Naive thymus-derived CD4-positive, alpha-beta T cell (primary cell): ENCODE data around the gene DENND1A. TPM values are rescaled to one million over a fixed set of nuclear protein-coding genes. Genes with fewer than 3 reads are reported as not detected.
A peak's percentile ranks its signal among the peaks of the same experiment; 100 is the strongest.

Source experiments
- ATAC-seq: fragments of 150-1000 bp; cut with Tn5 transposase; 2 replicates; pipeline ENCODE4 v1.10.0; 2021; ENCODE audit warnings: mild to moderate bottlenecking, moderate library complexity
- CTCF ChIA-PET: fragments of 350-600 bp; sonication (Branson Sonifier 250); formaldehyde crosslinking; loops from one replicate; lab custom pipeline; 2021; ENCODE audit warnings: antibody characterized with exemption; lab: Charles Lee
- POLR2A ChIA-PET: fragments of 350-600 bp; sonication (Branson Sonifier 250); formaldehyde crosslinking; loops from one replicate; lab custom pipeline; 2021; ENCODE audit warnings: antibody characterized with exemption, inconsistent platforms; lab: Charles Lee
- DNase-seq, 9 donors: peaks; one replicate each; pipeline versions ENCODE4 v3.0.0 to v3.0.0-alpha.2; 2020 to 2022; ENCODE audit warnings: mixed read lengths in 1 of 9
- H3K27ac ChIP-seq: one replicate; pipeline ENCODE4 v1.7.0; 2013; ENCODE audit warnings: mild to moderate bottlenecking, low read depth, low read length, moderate library complexity
- H3K27me3 ChIP-seq, 2 donors: one replicate each; pipeline ENCODE4 v1.7.0; 2013; ENCODE audit warnings: low read length in 2 of 2, mild to moderate bottlenecking in 2 of 2, moderate library complexity in 2 of 2; ENCODE audit not compliant: control insufficient read depth in 2 of 2, insufficient read depth in 2 of 2
- H3K36me3 ChIP-seq, 3 experiments: 1 replicate in 2 of 3; 2 replicates in 1 of 3; pipeline ENCODE4 v1.7.0; 2013; ENCODE audit warnings: low read length in 3 of 3, mild to moderate bottlenecking in 3 of 3, moderate library complexity in 1 of 3; ENCODE audit not compliant: insufficient read depth in 3 of 3, control insufficient read depth in 2 of 3
- H3K4me1 ChIP-seq, 2 donors: one replicate each; pipeline ENCODE4 v1.7.0; 2013; ENCODE audit warnings: low read length in 2 of 2, mild to moderate bottlenecking in 2 of 2, moderate library complexity in 1 of 2; ENCODE audit not compliant: control insufficient read depth in 2 of 2, insufficient read depth in 2 of 2
- H3K4me3 ChIP-seq: 2 replicates; pipeline ENCODE4 v1.7.0; 2013; ENCODE audit warnings: mild to moderate bottlenecking, low read length
- H3K9me3 ChIP-seq, 3 experiments: 1 replicate in 2 of 3; 2 replicates in 1 of 3; pipeline ENCODE4 v1.7.0; 2013; ENCODE audit warnings: low read length in 3 of 3; ENCODE audit not compliant: control insufficient read depth in 2 of 3
- H3K27ac Mint-ChIP-seq, 9 donors: one replicate each; pipeline ENCODE4 v1.8.0; 2020 to 2022; ENCODE audit warnings: mixed read lengths in 9 of 9, mild to moderate bottlenecking in 8 of 9, moderate library complexity in 5 of 9, inconsistent platforms in 2 of 9
- H3K27me3 Mint-ChIP-seq, 5 donors: one replicate each; pipeline ENCODE4 v1.8.0; 2021 to 2022; ENCODE audit warnings: mixed read lengths in 5 of 5, mild to moderate bottlenecking in 1 of 5
- H3K36me3 Mint-ChIP-seq, 5 donors: one replicate each; pipeline ENCODE4 v1.8.0; 2020 to 2022; ENCODE audit warnings: mixed read lengths in 5 of 5, mild to moderate bottlenecking in 3 of 5, inconsistent platforms in 1 of 5
- H3K4me1 Mint-ChIP-seq, 7 donors: one replicate each; pipeline ENCODE4 v1.8.0; 2020 to 2022; ENCODE audit warnings: mixed read lengths in 7 of 7, mild to moderate bottlenecking in 3 of 7, inconsistent platforms in 1 of 7
- H3K4me3 Mint-ChIP-seq, 10 donors: one replicate each; pipeline ENCODE4 v1.8.0; 2020 to 2022; ENCODE audit warnings: mild to moderate bottlenecking in 10 of 10, mixed read lengths in 10 of 10, moderate library complexity in 6 of 10, inconsistent platforms in 2 of 10
- H3K9me3 Mint-ChIP-seq, 11 donors: one replicate each; pipeline ENCODE4 v1.8.0; 2020 to 2022; ENCODE audit warnings: mixed read lengths in 11 of 11, mild to moderate bottlenecking in 4 of 11, inconsistent platforms in 1 of 11, moderate library complexity in 1 of 11
- intact Hi-C, 2 donors: fragments of 100-400 bp; cut with micrococcal nuclease; formaldehyde crosslinking; loops; one replicate each; pipeline ENCODE4 v1.15.1; 2023
- polyA plus RNA-seq, 2 donors: library from polyadenylated mRNA; unstranded; fragments of 300-500 nt; fragmentation: Illumina TruSeq; gene quantifications; one replicate each; pipeline ENCODE4 v1.2.3, GENCODE V29; 2021
- total RNA-seq, 6 experiments: library from RNA in 5 of 6; stranded (reverse) in 5 of 6; gene quantifications; 1 replicate in 5 of 6; 2 replicates in 1 of 6; pipeline ENCODE4 v1.2.3 and lab custom pipeline; 2021 to 2026

DENND1A gene
- total and polyA plus RNA-seq, 7 experiments from 2014 or later = 4.6 to 41.1 (median 16.5) TPM

GRCh38 chr9:123480096-123480495 is 449.8 kb downstream of the DENND1A start:
- intact Hi-C loops = no loop called here
- H3K36me3 Mint-ChIP-seq = peaks cover 0 to 5% (median 0%) of the 10 kb centered on the region in 5 donors
- ChIA-PET CTCF (no interaction called here), POLR2A (no interaction called here)
- no peaks in the 10 kb centered on the region for H3K27me3 Mint-ChIP-seq
- no peak overlapping the region for H3K4me3 Mint-ChIP-seq
- H3K4me3 ChIP-seq = no peak overlapping the region
- no peaks in the 10 kb centered on the region for H3K27me3 ChIP-seq
- DNase-seq (no peak), ATAC-seq (no peak)
- no peaks in the 10 kb centered on the region for H3K4me1 ChIP-seq
- peak overlapping the region in 1 of 9 donors; percentile 42 for H3K27ac Mint-ChIP-seq
- no peaks in the 10 kb centered on the region for H3K36me3 ChIP-seq
- no peaks in the 10 kb centered on the region for H3K9me3 ChIP-seq
- peaks cover 0 to 2% (median 0%) of the 10 kb centered on the region in 7 donors for H3K4me1 Mint-ChIP-seq
- no peak overlapping the region for H3K27ac ChIP-seq
- no peaks in the 10 kb centered on the region for H3K9me3 Mint-ChIP-seq

GRCh38 chr9:123478967-123479602 is 450.8 kb downstream of the DENND1A start:
- H3K36me3 Mint-ChIP-seq = peaks cover 0 to 5% (median 0%) of the 10 kb centered on the region in 5 donors

GRCh38 chr9:123478160-123478559 is 451.8 kb downstream of the DENND1A start:
- H3K36me3 ChIP-seq = no peaks in the 10 kb centered on the region
- peaks cover 0 to 5% (median 0%) of the 10 kb centered on the region in 5 donors for H3K36me3 Mint-ChIP-seq
- H3K9me3 ChIP-seq = no peaks in the 10 kb centered on the region
- no peak overlapping the region for H3K27ac Mint-ChIP-seq
- H3K4me3 ChIP-seq = no peak overlapping the region
- H3K27ac ChIP-seq = no peak overlapping the region
- no peaks in the 10 kb centered on the region for H3K9me3 Mint-ChIP-seq
- H3K4me1 Mint-ChIP-seq = peaks cover 0 to 2% (median 0%) of the 10 kb centered on the region in 7 donors
- ATAC-seq (no peak), DNase-seq (no peak)
- intact Hi-C loops = no loop called here
- POLR2A ChIA-PET = no interaction called here
- CTCF ChIA-PET = no interaction called here
- H3K4me1 ChIP-seq = no peaks in the 10 kb centered on the region
- no peaks in the 10 kb centered on the region for H3K27me3 Mint-ChIP-seq
- no peaks in the 10 kb centered on the region for H3K27me3 ChIP-seq
- H3K4me3 Mint-ChIP-seq = no peak overlapping the region

More at GRCh38 chr9:123478967-123479602, 450.8 kb downstream of the DENND1A start:
- Mint-ChIP-seq H3K9me3 (no peaks in the 10 kb centered on the region), H3K4me3 (no peak overlapping the region), H3K27me3 (no peaks in the 10 kb centered on the region), H3K27ac (no peak overlapping the region), H3K4me1 (peaks cover 0 to 2% (median 0%) of the 10 kb centered on the region in 7 donors)
- Histone ChIP-seq H3K9me3 (no peaks in the 10 kb centered on the region), H3K27me3 (no peaks in the 10 kb centered on the region), H3K36me3 (no peaks in the 10 kb centered on the region), H3K4me1 (no peaks in the 10 kb centered on the region), H3K27ac (no peak overlapping the region), H3K4me3 (no peak overlapping the region)
- ChIA-PET POLR2A (no interaction called here), CTCF (no interaction called here)
- intact Hi-C loops = no loop called here
- DNase-seq (no peak), ATAC-seq (no peak)

- DNase-seq (no peak), ATAC-seq (no peak)
- H3K36me3 ChIP-seq = no peaks in the 10 kb centered on the region
- Mint-ChIP-seq H3K27me3 (no peaks in the 10 kb centered on the region), H3K4me1 (peaks cover 0 to under 1% (median 0%) of the 10 kb centered on the region in 7 donors), H3K4me3 (no peak overlapping the region), H3K36me3 (peaks cover 0 to 3% (median 0%) of the 10 kb centered on the region in 5 donors), H3K9me3 (no peaks in the 10 kb centered on the region), H3K27ac (no peak overlapping the region)
- H3K27me3 ChIP-seq = no peaks in the 10 kb centered on the region
- H3K4me1 ChIP-seq = no peaks in the 10 kb centered on the region
- H3K9me3 ChIP-seq = no peaks in the 10 kb centered on the region
- H3K4me3 ChIP-seq = no peak overlapping the region
- POLR2A ChIA-PET = no interaction called here
- intact Hi-C loops = no loop called here
- CTCF ChIA-PET = no interaction called here
- H3K27ac ChIP-seq = no peak overlapping the region
Measured at GRCh38 chr9:123475407-123475806, 454.5 kb downstream of the DENND1A start.

- H3K27me3 ChIP-seq = no peaks in the 10 kb centered on the region
- DNase-seq = no peak
- no peaks in the 10 kb centered on the region for H3K27me3 Mint-ChIP-seq
- peaks cover 0 to 3% (median 0%) of the 10 kb centered on the region in 5 donors for H3K36me3 Mint-ChIP-seq
- intact Hi-C loops = no loop called here
- ChIA-PET CTCF (no interaction called here), POLR2A (no interaction called here)
- H3K9me3 Mint-ChIP-seq = no peaks in the 10 kb centered on the region
- no peaks in the 10 kb centered on the region for H3K9me3 ChIP-seq
- H3K4me3 Mint-ChIP-seq = no peak overlapping the region
- no peak overlapping the region for H3K27ac ChIP-seq
- no peak overlapping the region for H3K4me3 ChIP-seq
- H3K4me1 Mint-ChIP-seq = peaks cover 0 to 5% (median 0%) of the 10 kb centered on the region in 7 donors
- no peak for ATAC-seq
- no peaks in the 10 kb centered on the region for H3K4me1 ChIP-seq
- H3K27ac Mint-ChIP-seq = no peak overlapping the region
- no peaks in the 10 kb centered on the region for H3K36me3 ChIP-seq
Measured at GRCh38 chr9:123472862-123473614, 456.9 kb downstream of the DENND1A start.

GRCh38 chr9:123471843-123472570 is 457.9 kb downstream of the DENND1A start:
- intact Hi-C loops = no loop called here
- peaks cover 0 to 3% (median 0%) of the 10 kb centered on the region in 5 donors for H3K36me3 Mint-ChIP-seq
- H3K4me3 ChIP-seq = no peak overlapping the region
- no peak for DNase-seq
- ATAC-seq = no peak
- ChIA-PET CTCF (no interaction called here), POLR2A (no interaction called here)
- no peaks in the 10 kb centered on the region for H3K36me3 ChIP-seq
- H3K4me3 Mint-ChIP-seq = no peak overlapping the region
- no peaks in the 10 kb centered on the region for H3K9me3 ChIP-seq
- H3K9me3 Mint-ChIP-seq = no peaks in the 10 kb centered on the region
- H3K27ac ChIP-seq = no peak overlapping the region
- H3K4me1 Mint-ChIP-seq = peaks cover 0 to 5% (median 0%) of the 10 kb centered on the region in 7 donors
- no peaks in the 10 kb centered on the region for H3K4me1 ChIP-seq
- H3K27me3 ChIP-seq = no peaks in the 10 kb centered on the region
- H3K27me3 Mint-ChIP-seq = no peaks in the 10 kb centered on the region
- H3K27ac Mint-ChIP-seq = peak overlapping the region in 1 of 9 donors; percentile 11
